HepG2 (cell line): ENCODE results near the gene NEURL3. TPM values are rescaled to one million over a fixed set of nuclear protein-coding genes. Genes with fewer than 3 reads are reported as not detected.

Source experiments
- BCL3 ChIP-seq: sonication (generic); formaldehyde crosslinking; IDR thresholded peaks from 2 replicates; pipeline ENCODE4 v1.5.1; 2020; ENCODE audit warnings: mild to moderate bottlenecking, missing genetic modification reagents, moderate library complexity
- DRAP1 ChIP-seq: IDR thresholded peaks from 2 replicates; pipeline ENCODE4 v1.6.1; 2016; ENCODE audit warnings: missing genetic modification reagents, missing compliant biosample characterization
- HMGXB4 ChIP-seq, 2 experiments: sonication (generic) in 1 of 2; formaldehyde crosslinking in 1 of 2; IDR thresholded peaks; 2 replicates each; pipeline versions ENCODE4 v1.4.0 to v1.6.1; 2018 to 2020; ENCODE audit warnings: missing genetic modification reagents in 2 of 2, borderline replicate concordance in 1 of 2, low read depth in 1 of 2, mild to moderate bottlenecking in 1 of 2, missing biosample characterization in 1 of 2
- KDM2A ChIP-seq: sonication (generic); formaldehyde crosslinking; IDR thresholded peaks from 2 replicates; pipeline ENCODE4 v1.4.0; 2020; ENCODE audit warnings: low read depth, missing genetic modification reagents, borderline replicate concordance
- KMT2B ChIP-seq: IDR thresholded peaks from 2 replicates; pipeline ENCODE4 v1.6.1; 2016; ENCODE audit warnings: missing genetic modification reagents, missing compliant biosample characterization
- MTERF4 ChIP-seq: sonication (generic); formaldehyde crosslinking; IDR thresholded peaks from 2 replicates; pipeline ENCODE4 v1.8.0; 2023; ENCODE audit warnings: mild to moderate bottlenecking, missing genetic modification reagents
- MTF2 ChIP-seq: sonication (generic); formaldehyde crosslinking; IDR thresholded peaks from 2 replicates; pipeline ENCODE4 v1.5.0; 2020; ENCODE audit warnings: missing genetic modification reagents, borderline replicate concordance
- NPAS2 ChIP-seq: sonication (generic); formaldehyde crosslinking; IDR thresholded peaks from 2 replicates; pipeline ENCODE4 v1.8.0; 2022; ENCODE audit warnings: mild to moderate bottlenecking, missing genetic modification reagents, borderline replicate concordance
- NRL ChIP-seq: sonication (generic); formaldehyde crosslinking; IDR thresholded peaks from 2 replicates; pipeline ENCODE4 v1.5.0; 2020; ENCODE audit warnings: missing genetic modification reagents, mild to moderate bottlenecking, moderate library complexity, borderline replicate concordance
- ONECUT2 ChIP-seq: sonication (generic); formaldehyde crosslinking; IDR thresholded peaks from 2 replicates; pipeline ENCODE4 v1.4.0; 2020; ENCODE audit warnings: missing genetic modification reagents
- RERE ChIP-seq: IDR thresholded peaks from 2 replicates; pipeline ENCODE4 v1.6.1; 2016; ENCODE audit warnings: low read depth, missing genetic modification reagents, missing compliant biosample characterization
- SATB2 ChIP-seq: sonication (generic); formaldehyde crosslinking; IDR thresholded peaks from 2 replicates; pipeline ENCODE4 v1.5.0; 2020; ENCODE audit warnings: missing genetic modification reagents
- SUZ12 ChIP-seq: fragments of 150-350 bp; IDR thresholded peaks from 2 replicates; pipeline ENCODE4 v1.6.1; 2014; ENCODE audit warnings: low read depth, low read length
- TARDBP ChIP-seq: sonication (generic); formaldehyde crosslinking; IDR thresholded peaks from 2 replicates; pipeline ENCODE4 v1.8.0; 2022; ENCODE audit warnings: mild to moderate bottlenecking, missing genetic modification reagents
- ZFYVE20 ChIP-seq: sonication (generic); formaldehyde crosslinking; IDR thresholded peaks from 2 replicates; pipeline ENCODE4 v1.8.0; 2023; ENCODE audit warnings: low read depth, mild to moderate bottlenecking, moderate library complexity, missing genetic modification reagents, borderline replicate concordance
- ZNF180 ChIP-seq: sonication (generic); formaldehyde crosslinking; IDR thresholded peaks from 2 replicates; pipeline ENCODE4 v1.4.0; 2020; ENCODE audit warnings: low read depth, missing genetic modification reagents, borderline replicate concordance
- ZNF382 ChIP-seq: sonication (generic); formaldehyde crosslinking; IDR thresholded peaks from 2 replicates; pipeline ENCODE4 v1.5.0; 2020; ENCODE audit warnings: missing genetic modification reagents, mild to moderate bottlenecking, borderline replicate concordance
- ZNF550 ChIP-seq: sonication (generic); formaldehyde crosslinking; IDR thresholded peaks from 2 replicates; pipeline ENCODE4 v1.4.0; 2020; ENCODE audit warnings: mild to moderate bottlenecking, missing genetic modification reagents, borderline replicate concordance
- polyA plus RNA-seq, 8 experiments: library from polyadenylated mRNA; depleted of rRNA in 3 of 8; stranded (reverse) in 7 of 8; unstranded in 1 of 8; fragments of >200 nt; fragmentation: Illumina TruSeq in 4 of 8; extraction: Trizol in 4 of 8; gene quantifications; 2 replicates each; pipeline versions ENCODE4 v1.2.1 to v1.2.3, GENCODE V29; 2011 to 2016; ENCODE audit warnings: low read depth in 4 of 8, missing spikeins in 1 of 8, mixed read lengths in 1 of 8; ENCODE audit not compliant: insufficient read depth in 1 of 8
- total RNA-seq, 5 experiments: library from RNA; depleted of rRNA; stranded (reverse); fragments of >200 nt; fragmentation: Illumina TruSeq; extraction: Trizol; gene quantifications; 2 replicates each; pipeline ENCODE4 v1.2.3, GENCODE V29; 2016; ENCODE audit warnings: low read depth in 1 of 5

NEURL3 gene
- total and polyA plus RNA-seq, 2 of the 13 experiments (the other 11 are each of a cell fraction or from before 2014, with no cell fraction given), result 0.16 to 1.2 TPM

GRCh38 chr2:96549967-96550786, 45.0 kb upstream of the NEURL3 start (continued):
- peak; percentile 74 for TF ChIP-seq RERE (CRISPR knock-in tag)
- no peak for TF ChIP-seq ZNF180 (CRISPR knock-in tag)
- no peak for TF ChIP-seq SATB2 (CRISPR knock-in tag)
- no peak; the same call in 1 of the 2 replicates for TF ChIP-seq KMT2B (CRISPR knock-in tag)
- TF ChIP-seq SUZ12, result no peak
- peak; percentile 97 for TF ChIP-seq NPAS2 (CRISPR knock-in tag)
- TF ChIP-seq ZNF382 (CRISPR knock-in tag), result no peak
- TF ChIP-seq ZFYVE20 (CRISPR knock-in tag), result no peak
- peak; percentile 65; the same call in 1 of the 2 replicates for TF ChIP-seq DRAP1
- TF ChIP-seq ZNF550, result peak; percentile 96; the same call in 1 of the 2 replicates
- TF ChIP-seq ONECUT2, result 0 out of 2 replicates have a peak, but pooled peaks have one; percentile 31
- peak; percentile 89 for TF ChIP-seq MTF2 (CRISPR knock-in tag)
- TF ChIP-seq KDM2A (CRISPR knock-in tag), result peak; percentile 96
- TF ChIP-seq TARDBP, result peak; percentile 85
- no peak; the same call in 1 of the 2 replicates for TF ChIP-seq NRL (CRISPR knock-in tag)
- peak; percentile 80 for TF ChIP-seq MTERF4 (CRISPR knock-in tag)
- peak; percentile 97 to 98 for TF ChIP-seq HMGXB4 (CRISPR knock-in tag; IDR thresholded peaks at IDR 0.05; ENCODE audit: borderline replicate concordance in 1 of 2, low read depth in 1 of 2)
- peak; percentile 98 for TF ChIP-seq BCL3 (CRISPR knock-in tag)
